GM03348 (cell line): ENCODE measurements around the gene CIROP.

Source experiments
- DNase-seq: peaks from one replicate; pipeline ENCODE4 v3.0.0; 2012; ENCODE audit warnings: low spot score

The CIROP gene

DNA sequence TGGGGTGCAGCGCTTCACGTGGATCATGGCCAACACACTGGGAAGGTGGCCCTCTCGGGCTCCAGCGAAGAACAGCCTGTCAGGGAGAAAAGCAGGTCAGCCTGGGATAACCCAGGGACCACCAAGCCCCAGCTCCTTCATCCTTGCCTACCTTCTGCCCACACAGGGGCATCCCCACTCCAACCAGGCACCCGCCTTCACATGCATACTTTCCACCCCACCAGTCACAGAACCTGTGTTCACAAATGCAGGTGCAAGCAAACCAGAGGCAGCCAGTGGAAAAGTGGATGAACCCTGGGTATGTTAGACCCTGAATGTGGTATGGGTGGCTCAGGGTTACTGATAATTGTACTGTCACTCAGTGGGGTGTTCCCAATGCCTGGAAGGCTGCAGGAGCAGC, 26.7 kb upstream of the CIROP start:
- no peak for DNase-seq

DNA sequence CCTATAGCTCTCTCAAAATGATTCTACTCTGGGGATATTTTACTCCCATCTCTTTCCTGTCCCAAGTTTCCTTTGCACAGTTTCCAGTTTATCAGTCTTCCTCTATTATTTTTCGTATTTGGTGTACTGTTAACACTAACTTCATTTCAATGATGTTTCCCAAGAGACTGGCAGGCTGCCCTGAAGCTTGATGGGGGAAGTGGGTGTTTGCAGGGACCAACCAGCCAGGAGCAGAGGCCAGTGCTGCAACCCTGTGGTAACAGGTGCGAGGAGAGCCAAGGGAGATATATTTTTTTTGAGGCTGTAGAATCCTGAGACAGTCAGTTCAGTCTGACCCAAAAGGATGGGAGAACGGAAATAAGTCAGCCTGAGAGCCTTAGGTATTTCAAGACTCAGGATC, 26.1 kb upstream of the CIROP start:
- DNase-seq: no peak

DNA sequence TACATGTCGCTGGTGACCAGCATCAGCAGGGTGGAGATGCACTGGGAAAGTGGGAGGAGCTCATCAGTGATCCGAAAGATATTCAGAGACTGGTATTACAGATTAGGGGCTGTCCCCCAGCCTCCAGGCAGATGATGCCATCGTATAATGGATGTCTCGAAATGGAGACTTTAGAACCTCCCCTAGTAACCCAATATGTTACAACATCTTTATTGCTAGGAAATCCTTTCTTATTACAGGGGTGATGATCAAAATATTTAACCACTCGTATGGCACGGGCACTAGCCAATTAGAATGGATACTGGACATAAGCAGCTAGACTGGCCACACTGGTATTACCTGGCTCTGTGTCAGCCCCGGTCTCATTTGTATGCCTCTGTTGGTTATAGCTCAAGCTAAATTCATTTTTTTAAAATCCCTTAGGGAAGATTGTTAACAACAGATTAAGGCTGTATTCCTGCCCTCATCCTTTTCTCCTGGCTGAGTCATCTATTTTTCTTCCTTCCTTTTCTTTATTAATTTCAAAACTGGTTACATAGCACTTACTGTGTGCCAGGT, 25.0 kb upstream of the CIROP start:
- DNase-seq: no peak

DNA sequence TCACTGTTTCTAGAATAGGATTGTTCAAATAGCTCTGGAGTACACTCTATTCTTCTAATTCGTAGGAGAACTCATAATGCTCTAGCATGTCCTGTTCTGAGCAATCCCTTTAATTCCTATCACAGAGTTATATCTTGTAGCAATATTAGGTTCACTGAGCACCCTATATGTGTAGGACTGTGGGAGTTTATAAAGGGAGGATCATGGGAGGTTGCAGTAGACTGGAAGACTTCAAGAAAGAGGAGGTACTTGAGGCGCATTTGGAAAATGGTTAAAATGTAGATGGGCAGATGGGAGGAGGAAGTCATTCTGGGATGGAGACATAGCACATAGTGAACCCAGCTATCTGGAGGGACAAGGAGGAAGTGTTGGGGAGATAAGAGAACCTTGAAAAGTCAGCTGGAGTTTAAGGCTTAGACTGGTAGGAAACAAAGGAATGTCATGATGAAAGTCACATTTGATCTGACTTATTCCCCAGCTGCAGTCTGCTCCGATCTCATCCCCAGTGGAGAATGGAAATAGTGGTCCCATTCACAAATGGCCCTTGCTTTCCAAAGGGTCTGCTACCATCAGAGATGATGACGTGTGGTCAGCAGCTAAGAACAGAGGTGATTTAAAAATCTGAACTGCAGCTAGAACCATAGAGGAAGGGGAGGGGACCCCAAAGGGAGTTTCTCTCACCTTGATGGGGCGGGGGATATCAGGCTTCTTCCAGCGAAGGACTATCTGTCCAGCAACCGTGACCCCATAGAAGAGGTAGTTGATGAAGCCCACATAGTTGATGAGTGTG, 24.4 kb upstream of the CIROP start:
- no peak for DNase-seq

DNA sequence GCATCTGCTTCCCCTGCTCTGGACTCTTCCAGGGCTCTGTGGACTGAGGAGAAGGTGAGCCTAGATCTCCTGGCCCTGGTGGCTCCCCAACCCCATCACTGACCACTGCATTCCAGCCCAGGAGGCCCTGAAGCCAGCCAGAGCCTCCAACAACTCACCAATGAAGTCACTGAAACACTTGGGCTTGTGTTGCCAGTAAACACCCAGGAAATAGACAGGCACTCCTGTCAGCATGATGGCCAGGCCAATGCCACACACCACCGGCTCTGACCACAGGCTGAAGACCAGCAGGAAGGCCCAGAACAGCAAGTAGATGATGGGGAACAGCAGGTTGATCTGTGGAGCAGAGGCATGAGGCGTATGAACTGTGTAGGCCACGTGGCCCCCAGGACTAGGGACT, 23.1 kb upstream of the CIROP start:
- DNase-seq: no peak

DNA sequence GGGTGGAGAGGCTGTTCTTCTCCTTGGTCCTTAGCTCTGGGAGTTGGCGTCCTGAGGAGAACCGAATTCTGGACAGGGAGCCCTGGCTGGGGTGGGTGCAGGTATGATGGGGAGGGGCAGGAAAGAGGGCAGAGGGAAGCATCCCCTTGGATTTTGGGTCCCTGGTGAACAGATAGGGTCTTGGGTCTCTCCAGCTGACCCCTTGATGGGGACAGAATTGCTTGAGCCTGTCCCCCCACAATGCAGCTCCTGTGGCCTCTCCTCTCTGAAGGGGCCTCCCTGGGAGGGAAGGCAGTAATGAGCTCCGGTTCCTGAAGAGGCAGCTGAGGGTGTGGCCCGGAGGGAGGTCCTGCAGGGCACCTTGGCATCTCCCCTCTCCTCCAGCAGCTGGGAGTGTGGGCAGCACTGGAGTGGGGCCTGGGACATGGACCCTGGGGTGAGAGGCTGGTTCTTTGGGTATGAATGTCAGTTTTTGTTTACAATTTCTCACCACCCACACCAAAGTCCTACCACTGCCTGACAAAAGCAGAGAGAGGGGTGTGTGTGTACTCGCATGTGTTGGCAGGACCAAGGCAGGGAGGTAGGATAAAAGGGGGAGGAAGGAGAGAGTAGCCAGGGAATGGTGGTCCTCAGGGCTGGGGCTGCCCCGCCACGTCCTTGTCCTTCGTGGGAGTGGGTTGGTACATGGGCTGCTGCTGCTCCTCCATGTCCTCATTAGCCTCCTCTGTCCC, 21.9 kb upstream of the CIROP start:
- no peak for DNase-seq

DNA sequence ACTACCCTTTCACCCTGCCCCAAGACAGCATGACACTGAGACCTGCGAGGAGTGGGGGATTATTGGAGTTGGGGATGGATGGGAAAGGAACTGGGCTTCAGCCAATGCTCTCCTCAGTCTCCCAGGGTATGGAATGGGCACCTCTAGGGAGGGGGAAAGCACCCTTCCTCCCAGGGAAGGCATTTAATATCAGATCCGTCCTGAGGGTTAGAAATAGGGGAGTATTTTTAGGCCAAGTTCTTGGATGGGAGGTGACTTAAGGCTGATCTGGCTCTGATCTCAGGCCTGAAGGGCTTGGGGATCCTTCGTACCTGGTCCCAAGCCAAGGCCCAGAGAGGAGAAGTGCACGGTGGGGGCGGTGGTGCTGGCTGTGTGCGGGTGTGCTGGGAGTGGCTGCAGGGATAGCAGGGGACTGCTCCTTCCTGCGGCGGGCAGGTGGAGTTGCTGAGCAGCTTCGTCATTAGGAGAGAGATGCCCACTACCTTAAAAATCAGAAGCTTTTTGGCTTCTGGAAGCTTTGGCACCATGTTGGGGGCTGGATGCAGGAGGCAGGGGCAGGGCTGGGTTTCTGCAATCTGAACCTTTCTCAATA, 21.2 kb upstream of the CIROP start:
- DNase-seq: no peak

DNA sequence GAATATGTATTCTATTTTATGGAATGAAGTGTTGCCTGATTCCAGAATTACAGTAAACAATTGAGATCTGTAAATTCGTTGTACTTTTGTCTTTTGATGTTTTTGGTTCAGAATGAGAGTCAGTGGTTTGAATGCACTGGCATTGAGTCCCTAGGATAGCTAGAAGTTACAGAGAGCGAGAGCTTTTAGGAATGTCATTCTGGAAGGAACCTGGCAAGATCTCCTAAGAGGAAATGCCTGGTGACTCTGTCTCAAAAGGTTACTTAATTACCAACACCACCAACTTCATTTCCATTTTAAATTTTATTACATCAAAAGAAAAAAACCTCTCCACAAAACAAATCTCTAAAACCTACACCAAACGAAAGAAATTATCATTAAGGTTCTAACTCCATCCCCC, 20.2 kb upstream of the CIROP start:
- DNase-seq: peak; percentile 60

GRCh38 chr14:23124337-23124954, 19.7 kb upstream of the CIROP start:
- DNase-seq: no peak

GRCh38 chr14:23123419-23123818, 18.6 kb upstream of the CIROP start:
- peak; percentile 52 for DNase-seq

- DNase-seq: no peak
Observed at GRCh38 chr14:23122086-23122485, 17.3 kb upstream of the CIROP start.

GRCh38 chr14:23121361-23121771, 16.6 kb upstream of the CIROP start:
- peak; percentile 66 for DNase-seq

DNA sequence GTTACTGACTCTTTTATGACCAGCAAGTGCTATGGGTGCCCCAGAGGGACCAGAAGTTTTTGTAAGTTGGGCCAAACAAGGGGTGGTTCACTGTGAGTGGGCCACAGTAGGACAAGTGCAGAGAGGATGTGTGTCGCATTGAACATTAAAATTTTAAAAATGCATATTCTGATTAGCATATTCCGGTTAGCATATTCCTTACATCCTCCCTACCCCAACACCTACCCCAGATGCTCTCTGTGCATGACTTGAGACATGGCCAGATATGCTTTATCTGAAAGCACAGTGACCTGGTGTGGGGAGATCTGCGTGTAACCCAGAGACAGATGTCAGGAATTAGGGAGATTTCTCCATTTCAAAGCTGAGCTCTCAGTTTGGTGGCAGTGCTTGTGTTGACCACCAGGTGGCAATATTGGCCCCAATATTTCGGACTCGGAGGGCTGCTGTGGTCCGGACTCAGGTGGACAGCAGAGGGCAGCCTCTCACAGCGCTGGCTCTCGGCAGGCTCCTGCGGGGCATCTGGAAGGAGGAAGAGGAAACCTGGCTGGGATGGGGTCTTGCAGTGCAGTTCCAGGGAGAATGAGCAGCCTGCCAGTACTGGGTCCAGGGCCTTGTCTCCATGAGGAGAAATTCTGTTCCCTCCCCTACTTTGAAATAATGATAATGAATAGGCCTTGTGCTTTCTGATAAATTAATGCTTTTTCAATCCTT, 15.9 kb upstream of the CIROP start:
- peak; percentile 92 for DNase-seq

GRCh38 chr14:23119363-23120327, 14.9 kb upstream of the CIROP start:
- no peak for DNase-seq

- no peak for DNase-seq
Observed at GRCh38 chr14:23118506-23119362, 13.9 kb upstream of the CIROP start, which contains the start of gene CEBPE. Gene CEBPE, minus strand, starts transcription at chr14:23119255. Its CDS starts 164 bp downstream, at chr14:23119091.

- no peak for DNase-seq
Observed at GRCh38 chr14:23117371-23118020, 12.7 kb upstream of the CIROP start.

DNA sequence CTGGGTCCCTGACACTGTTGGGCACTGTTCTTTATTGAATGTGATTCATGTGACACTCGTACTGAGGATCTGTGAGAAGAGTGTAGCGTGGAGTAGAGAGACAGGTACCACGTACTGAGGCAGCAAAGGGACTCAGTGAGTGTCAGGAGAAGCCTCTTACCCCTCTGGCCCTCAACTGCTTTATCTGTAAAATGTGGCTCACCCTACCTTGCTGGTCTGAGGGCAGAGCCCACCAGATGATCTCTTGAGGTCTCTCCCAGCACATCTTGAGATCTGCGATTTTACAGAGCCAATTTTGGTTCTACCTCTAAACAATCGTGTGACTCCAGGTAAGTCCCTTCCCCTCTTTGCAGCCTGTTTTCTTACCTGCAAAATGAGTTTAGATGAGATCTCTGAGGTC, 11.1 kb upstream of the CIROP start:
- no peak for DNase-seq

DNA sequence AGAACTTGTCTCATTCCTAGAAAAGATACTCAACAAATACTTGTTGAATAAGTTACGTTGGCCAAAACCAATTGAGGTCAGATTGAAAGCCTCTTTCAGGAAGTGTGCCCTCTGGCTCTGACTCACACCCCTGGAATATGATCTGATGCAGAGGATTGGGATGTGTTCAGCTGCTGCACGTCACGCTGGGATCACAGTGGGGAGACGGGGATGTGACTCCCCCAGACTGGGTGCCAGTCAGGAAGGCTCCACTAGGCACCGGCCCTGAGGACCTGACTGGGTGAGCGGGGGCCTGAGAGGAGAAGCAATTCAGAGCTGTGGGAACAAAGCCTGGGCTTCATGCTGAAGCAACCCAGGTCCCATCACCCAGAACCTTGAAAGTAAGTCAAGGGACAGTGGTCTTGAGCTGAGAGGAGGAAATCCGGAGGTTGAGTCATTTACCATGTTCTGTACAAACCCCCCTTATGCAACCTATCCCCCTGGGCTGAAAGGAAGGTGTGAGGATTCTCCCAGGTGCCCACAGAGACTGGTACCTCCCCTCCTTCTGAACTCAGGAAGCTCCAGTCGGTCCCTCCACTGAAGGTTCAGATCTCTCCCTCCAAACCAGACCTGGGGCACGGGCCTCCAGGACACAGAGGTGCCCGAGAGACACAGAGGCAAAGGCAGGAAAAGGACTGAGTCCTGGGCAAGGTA, 10.4 kb upstream of the CIROP start:
- DNase-seq: peak; percentile 94
